ENCODE data around the gene MT1X.

MT1X gene

GRCh38 chr16:56681939-56682702, at the start of gene MT1X:
Gene MT1X (plus strand): TSS chr16:56682470. CDS start chr16:56682541, 71 bp downstream.
- peak; percentile 78 for DNase-seq

GRCh38 chr16:56632848-56633365, 49.4 kb upstream of the MT1X start:
- no peak for DNase-seq

GRCh38 chr16:56633535-56633934, 48.7 kb upstream of the MT1X start:
- no peak for DNase-seq

GRCh38 chr16:56634715-56635440, 47.4 kb upstream of the MT1X start:
- no peak for DNase-seq

GRCh38 chr16:56635441-56635967, 46.8 kb upstream of the MT1X start:
- no peak for DNase-seq

- no peak for DNase-seq
Observed at GRCh38 chr16:56636616-56637413, 45.5 kb upstream of the MT1X start.

- no peak for DNase-seq
Observed at GRCh38 chr16:56637814-56638750, 44.2 kb upstream of the MT1X start, which contains the start of gene MT1A. Gene MT1A (plus strand): TSS chr16:56638666. CDS start chr16:56638739, 73 bp downstream.

GRCh38 chr16:56639045-56639444, 43.2 kb upstream of the MT1X start:
- no peak for DNase-seq

- DNase-seq = no peak
Observed at GRCh38 chr16:56640076-56640475, 42.2 kb upstream of the MT1X start.

GRCh38 chr16:56641166-56641565, 41.1 kb upstream of the MT1X start:
- DNase-seq = no peak

- peak; percentile 43 for DNase-seq
Observed at GRCh38 chr16:56643080-56643778, 39.0 kb upstream of the MT1X start.

GRCh38 chr16:56643833-56644232, 38.4 kb upstream of the MT1X start:
- no peak for DNase-seq

GRCh38 chr16:56645311-56645710, 37.0 kb upstream of the MT1X start:
- no peak for DNase-seq

GRCh38 chr16:56645838-56646237, 36.4 kb upstream of the MT1X start:
- no peak for DNase-seq

GRCh38 chr16:56647641-56648431, 34.4 kb upstream of the MT1X start:
- no peak for DNase-seq

- no peak for DNase-seq
Observed at GRCh38 chr16:56649271-56649670, 33.0 kb upstream of the MT1X start.

- DNase-seq = no peak
Observed at GRCh38 chr16:56649820-56650219, 32.5 kb upstream of the MT1X start.

GRCh38 chr16:56651586-56651985, 30.7 kb upstream of the MT1X start, which contains the start of gene MT1B:
Gene MT1B (plus strand): TSS chr16:56651886. CDS start chr16:56651954, 68 bp downstream.
- DNase-seq = no peak

- DNase-seq = no peak
Observed at GRCh38 chr16:56652600-56652999, 29.7 kb upstream of the MT1X start.

- DNase-seq = no peak
Observed at GRCh38 chr16:56653218-56653617, 29.1 kb upstream of the MT1X start.
